Fibroblast of lung (primary cell): Measurements from ENCODE around the gene CAPN15. TPM values are rescaled to one million over a fixed set of nuclear protein-coding genes. Genes with fewer than 3 reads are reported as not detected.

Source experiments
- DNase-seq, 2 donors: peaks; one replicate each; pipeline versions ENCODE4 v3.0.0 to v3.0.0-alpha.2; 2010; ENCODE audit warnings: low read depth in 2 of 2
- H2AFZ ChIP-seq: 2 replicates; pipeline ENCODE4 v1.5.1; 2012; ENCODE audit warnings: low read length, control low read depth, inconsistent platforms
- H3K27ac ChIP-seq: 2 replicates; pipeline ENCODE4 v1.5.1; 2011; ENCODE audit warnings: low read length, control low read depth; ENCODE audit not compliant: insufficient read depth
- H3K27me3 ChIP-seq: 2 replicates; pipeline ENCODE4 v1.5.1; 2011; ENCODE audit warnings: mild to moderate bottlenecking, low read length; ENCODE audit not compliant: control insufficient read depth, insufficient read depth
- H3K36me3 ChIP-seq: 2 replicates; pipeline ENCODE4 v1.5.1; 2011; ENCODE audit warnings: low read length; ENCODE audit not compliant: control insufficient read depth, insufficient read depth
- H3K4me1 ChIP-seq: 2 replicates; pipeline ENCODE4 v1.5.1; 2011; ENCODE audit warnings: low read length; ENCODE audit not compliant: control insufficient read depth, insufficient read depth; ENCODE audit errors: extremely low read depth
- H3K4me2 ChIP-seq: 2 replicates; pipeline ENCODE4 v1.5.1; 2011; ENCODE audit warnings: low read length, control low read depth; ENCODE audit not compliant: insufficient read depth; ENCODE audit errors: extremely low read depth
- H3K4me3 ChIP-seq, 4 experiments: fragments of 200-600 bp in 1 of 4; sonication (generic) in 1 of 4; replicated peaks in 1 of 4; 2 replicates each; pipeline ENCODE4 v1.5.1; 2011 to 2016; ENCODE audit warnings: low read length in 4 of 4, low read depth in 3 of 4, mild to moderate bottlenecking in 3 of 4, control low read depth in 2 of 4, inconsistent platforms in 1 of 4, mixed read lengths in 1 of 4; ENCODE audit not compliant: insufficient read depth in 1 of 4; ENCODE audit errors: control extremely low read depth in 1 of 4
- H3K79me2 ChIP-seq: 2 replicates; pipeline ENCODE4 v1.5.1; 2012; ENCODE audit warnings: mild to moderate bottlenecking, low read length, inconsistent platforms; ENCODE audit not compliant: control insufficient read depth, insufficient read depth
- H3K9ac ChIP-seq: 2 replicates; pipeline ENCODE4 v1.5.1; 2011; ENCODE audit warnings: mild to moderate bottlenecking, low read length, control low read depth; ENCODE audit not compliant: insufficient read depth
- H3K9me3 ChIP-seq: 2 replicates; pipeline ENCODE4 v1.5.1; 2012; ENCODE audit warnings: low read depth, low read length; ENCODE audit not compliant: control insufficient read depth, insufficient read depth
- H4K20me1 ChIP-seq: 2 replicates; pipeline ENCODE4 v1.5.1; 2011; ENCODE audit warnings: low read length; ENCODE audit not compliant: control insufficient read depth, insufficient read depth; ENCODE audit errors: extremely low read depth
- CTCF ChIP-seq, 2 donors: IDR thresholded peaks in 1 of 2; conservative IDR thresholded peaks in 1 of 2; 1 replicate in 1 of 2; 2 replicates in 1 of 2; pipeline ENCODE4 v1.5.1; 2011 to 2012; ENCODE audit warnings: low read length in 2 of 2, control low read depth in 1 of 2, inconsistent platforms in 1 of 2, low read depth in 1 of 2, mild to moderate bottlenecking in 1 of 2
- EZH2 ChIP-seq: IDR thresholded peaks from 2 replicates; pipeline ENCODE4 v1.5.1; 2012; ENCODE audit warnings: low read length, control low read depth, mild to moderate bottlenecking; ENCODE audit errors: missing control alignments
- polyA plus RNA-seq, 2 donors: library from polyadenylated mRNA; depleted of rRNA in 1 of 2; stranded (reverse) in 1 of 2; unstranded in 1 of 2; fragments of >200 nt; gene quantifications; 2 replicates each; pipeline ENCODE4 v1.2.1, GENCODE V29; 2011 to 2012; ENCODE audit warnings: missing spikeins in 1 of 2
- total RNA-seq: library from RNA; depleted of rRNA; stranded (reverse); fragments of >200 nt; gene quantifications from 2 replicates; pipeline ENCODE4 v1.2.1, GENCODE V29; 2014

CAPN15 gene
- total and polyA plus RNA-seq, 2 donors (not counting 1 experiment from before 2014, with no cell fraction given): 4.1 to 21.3 TPM

GRCh38 chr16:556474-557173, 29.1 kb downstream of the CAPN15 start:
- Histone ChIP-seq H3K27ac (no peak overlapping the region), H3K9ac (no peak overlapping the region), H3K4me2 (no peak overlapping the region), H3K4me1 (no peaks in the 10 kb centered on the region), H3K4me3 (no peak overlapping the region), H4K20me1 (no peaks in the 10 kb centered on the region), H3K27me3 (peaks cover 16% of the 10 kb centered on the region), H3K79me2 (no peaks in the 10 kb centered on the region), H2AFZ (no peak overlapping the region), H3K36me3 (peaks cover 7% of the 10 kb centered on the region), H3K9me3 (no peaks in the 10 kb centered on the region)
- TF ChIP-seq CTCF (conservative IDR thresholded peaks at IDR 0.05 in 1 of 2, IDR thresholded peaks at IDR 0.05 in 1 of 2; ENCODE audit: low read depth in 1 of 2, low read length in 2 of 2): no peak
- no peak for TF ChIP-seq EZH2
- DNase-seq: no peak

- H4K20me1 ChIP-seq: no peaks in the 10 kb centered on the region
- no peaks in the 10 kb centered on the region for H3K79me2 ChIP-seq
- H3K27me3 ChIP-seq: peaks cover 19% of the 10 kb centered on the region
- H3K36me3 ChIP-seq: peaks cover 3% of the 10 kb centered on the region
- no peak overlapping the region for H3K9ac ChIP-seq
- no peak overlapping the region for H2AFZ ChIP-seq
- no peak overlapping the region for H3K27ac ChIP-seq
- no peaks in the 10 kb centered on the region for H3K9me3 ChIP-seq
- DNase-seq: no peak
- no peak for TF ChIP-seq EZH2
- TF ChIP-seq CTCF (conservative IDR thresholded peaks at IDR 0.05 in 1 of 2, IDR thresholded peaks at IDR 0.05 in 1 of 2; ENCODE audit: low read depth in 1 of 2, low read length in 2 of 2): no peak
- H3K4me2 ChIP-seq: no peak overlapping the region
- no peaks in the 10 kb centered on the region for H3K4me1 ChIP-seq
- H3K4me3 ChIP-seq: no peak overlapping the region
These were observed 30.2 kb downstream of the CAPN15 start for GRCh38 chr16:557463-558297.

GRCh38 chr16:558298-559020, 30.9 kb downstream of the CAPN15 start:
- Histone ChIP-seq H3K9ac (no peak overlapping the region), H4K20me1 (no peaks in the 10 kb centered on the region), H3K4me2 (no peak overlapping the region), H3K9me3 (no peaks in the 10 kb centered on the region), H3K79me2 (no peaks in the 10 kb centered on the region), H2AFZ (no peak overlapping the region), H3K27me3 (peaks cover 19% of the 10 kb centered on the region), H3K27ac (no peak overlapping the region), H3K4me1 (no peaks in the 10 kb centered on the region), H3K36me3 (no peaks in the 10 kb centered on the region), H3K4me3 (no peak overlapping the region)
- no peak for TF ChIP-seq EZH2
- TF ChIP-seq CTCF (conservative IDR thresholded peaks at IDR 0.05 in 1 of 2, IDR thresholded peaks at IDR 0.05 in 1 of 2; ENCODE audit: low read depth in 1 of 2, low read length in 2 of 2): no peak
- no peak for DNase-seq
